Measurements from ENCODE around the gene SAMD1.
A peak's percentile ranks its signal among the peaks of the same experiment; 100 is the strongest.
"Not testable (repeated sequence)": the region's sequence is repeated elsewhere in the genome, so short reads cannot be mapped to it uniquely, and the experiment has no call there.

Gene SAMD1

GRCh38 chr19:14047866-14048265 is 42.7 kb downstream of the SAMD1 start:
- not testable (repeated sequence) for FAIRE-seq; DNase-seq (ENCODE audit: extremely low spot score, insufficient read length, low read depth)

- peak; percentile 86 for FAIRE-seq
- peak; percentile 44 for DNase-seq (ENCODE audit: extremely low spot score, insufficient read length, low read depth)
Measured at GRCh38 chr19:14042659-14043608, 47.6 kb downstream of the SAMD1 start.

DNA sequence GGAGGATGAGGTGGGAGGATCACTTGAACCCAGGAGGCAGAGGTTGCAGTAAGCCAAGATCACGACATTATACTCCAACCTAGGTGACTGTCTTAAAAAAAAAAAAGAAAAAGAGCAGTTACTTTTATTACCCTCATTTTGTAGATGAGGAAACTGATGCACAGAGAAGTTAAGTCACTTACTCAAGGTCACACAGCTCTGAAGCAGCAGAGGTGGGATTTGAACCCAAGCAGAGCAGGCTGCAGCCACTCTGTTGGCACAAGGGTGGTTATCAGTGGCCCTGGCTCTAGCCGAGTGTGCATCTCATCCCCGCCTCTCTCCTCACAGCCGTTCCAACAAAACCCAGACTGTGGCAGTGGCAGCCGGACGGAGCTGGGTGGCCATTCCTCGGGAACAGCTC is 51.4 kb downstream of the SAMD1 start:
- no peak for FAIRE-seq
- DNase-seq (ENCODE audit: extremely low spot score, insufficient read length, low read depth), result no peak

Data from GM18507 (cell line).